GM18526 (cell line): ENCODE results near the gene MFSD11.

Experiments used
- POLR2A ChIP-seq: IDR thresholded peaks from 3 replicates; pipeline ENCODE4 v1.6.1; 2011; ENCODE audit not compliant: insufficient read length; ENCODE audit errors: extremely low read depth

Gene MFSD11

GRCh38 chr17:76812263-76812662 is 74.3 kb downstream of the MFSD11 start:
- no peak for TF ChIP-seq POLR2A

DNA sequence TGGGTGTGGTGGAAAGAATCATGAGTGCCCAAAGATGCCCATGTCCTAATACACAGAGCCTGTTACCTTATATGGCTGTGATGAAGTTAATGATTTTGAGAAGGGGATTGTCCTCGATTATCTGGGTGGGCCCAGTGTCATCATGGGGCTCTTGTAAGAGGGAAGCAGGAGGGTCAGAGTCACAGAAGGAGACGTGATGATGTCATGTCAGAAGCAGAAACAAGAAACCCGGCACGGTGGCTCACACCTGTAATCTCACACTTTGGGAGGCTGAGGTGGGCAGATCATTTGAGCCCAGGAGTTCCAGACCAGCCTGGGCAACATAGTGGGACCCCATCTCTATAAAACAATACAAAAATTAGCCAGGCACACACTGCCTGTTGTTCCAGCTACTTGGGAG is 75.0 kb downstream of the MFSD11 start:
- TF ChIP-seq POLR2A: no peak

DNA sequence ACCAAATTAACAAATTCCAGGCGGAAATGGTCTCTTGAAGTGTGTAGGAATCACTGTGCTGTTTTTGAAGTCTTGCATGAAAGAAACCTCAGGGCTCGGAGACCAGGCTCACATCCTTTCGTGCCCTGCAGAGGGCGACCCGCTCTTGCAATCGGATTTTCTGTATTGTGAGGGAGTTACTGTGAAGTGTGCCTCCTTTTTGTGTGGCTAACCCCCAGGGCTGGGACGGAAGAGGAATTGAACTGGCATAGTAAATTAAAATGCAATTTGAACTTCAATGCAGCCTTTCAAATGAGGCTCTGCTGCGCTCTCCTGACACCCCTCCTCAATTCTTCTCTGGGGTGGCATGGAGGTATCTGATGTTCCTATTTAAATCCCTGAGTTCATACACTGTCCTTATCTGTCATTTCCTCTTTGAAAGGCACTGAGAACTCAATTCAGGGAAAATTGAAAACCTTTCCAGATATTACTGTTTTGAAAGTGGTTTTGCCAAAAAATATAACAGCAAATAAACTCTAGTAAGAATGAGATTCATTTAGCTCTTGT is 78.7 kb downstream of the MFSD11 start:
- no peak for TF ChIP-seq POLR2A

- TF ChIP-seq POLR2A: no peak
These were observed 82.1 kb downstream of the MFSD11 start for GRCh38 chr17:76820039-76820438.

DNA sequence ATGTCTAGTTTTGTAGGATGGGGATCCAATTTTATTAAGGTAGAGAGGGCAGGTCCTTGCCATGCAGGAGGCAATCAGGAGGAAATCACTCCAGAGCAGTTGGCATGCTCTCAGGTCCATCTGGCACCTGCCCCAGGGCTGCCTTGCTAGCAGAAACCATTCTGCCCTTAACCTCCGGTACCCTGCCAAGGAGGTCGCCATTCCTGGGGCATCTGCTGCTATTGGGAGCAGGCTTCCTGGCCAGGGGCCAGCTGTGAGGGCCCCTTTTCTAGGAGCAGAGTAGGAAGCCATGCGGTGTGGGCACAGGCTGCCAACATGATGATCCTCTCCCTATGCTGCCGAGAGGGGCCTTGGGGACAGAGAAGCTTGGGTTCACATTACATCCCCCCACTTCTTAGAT is 82.6 kb downstream of the MFSD11 start:
- no peak for TF ChIP-seq POLR2A

DNA sequence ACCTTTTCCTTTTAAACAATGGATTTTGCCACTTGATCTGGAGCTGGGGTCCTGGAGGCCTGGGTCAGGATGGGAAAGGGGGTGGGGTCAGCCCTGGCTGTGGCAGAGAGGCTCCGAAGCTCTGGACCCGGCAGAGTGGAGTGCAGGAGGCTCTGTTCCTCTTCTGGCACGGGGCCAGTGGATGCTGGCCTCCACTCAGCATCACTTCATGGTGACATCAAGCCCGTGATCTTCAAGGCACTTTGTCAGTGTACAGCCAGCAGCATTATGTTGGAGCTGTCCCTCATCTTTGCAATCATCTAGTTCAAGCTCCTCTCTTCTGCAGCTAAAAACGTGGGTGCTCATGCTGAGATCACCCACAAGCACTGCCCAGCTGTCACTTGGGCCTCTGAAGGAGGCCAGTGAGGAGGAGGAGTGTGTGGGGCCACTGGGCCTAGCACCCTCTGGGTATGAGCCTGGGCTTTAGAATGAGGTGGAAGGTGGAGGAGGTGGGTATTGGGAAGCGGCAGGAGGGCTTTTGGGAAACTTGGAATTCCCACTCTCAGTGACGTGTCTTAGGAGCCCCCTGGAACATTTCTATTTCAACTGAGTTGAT is 84.4 kb downstream of the MFSD11 start:
- no peak for TF ChIP-seq POLR2A

DNA sequence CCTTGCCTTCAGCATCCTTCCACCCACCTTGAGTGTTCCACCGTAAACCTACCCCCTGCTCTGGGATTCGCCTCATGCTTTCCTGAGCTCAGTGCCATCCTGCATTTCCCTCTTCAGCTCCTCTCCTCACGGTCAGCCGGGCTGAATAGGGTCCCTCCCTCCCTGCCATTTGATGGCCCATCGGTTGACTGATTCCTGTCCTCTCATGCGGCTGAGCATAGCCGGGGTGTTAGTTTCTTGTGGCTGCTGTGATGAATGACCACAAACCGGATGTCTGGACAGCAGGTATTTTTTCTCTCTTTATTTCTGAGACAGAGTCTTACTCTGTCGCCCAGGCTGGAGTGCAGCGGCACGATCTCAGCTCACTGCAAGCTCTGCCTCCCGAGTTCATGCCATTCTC is 86.2 kb downstream of the MFSD11 start:
- TF ChIP-seq POLR2A: no peak

DNA sequence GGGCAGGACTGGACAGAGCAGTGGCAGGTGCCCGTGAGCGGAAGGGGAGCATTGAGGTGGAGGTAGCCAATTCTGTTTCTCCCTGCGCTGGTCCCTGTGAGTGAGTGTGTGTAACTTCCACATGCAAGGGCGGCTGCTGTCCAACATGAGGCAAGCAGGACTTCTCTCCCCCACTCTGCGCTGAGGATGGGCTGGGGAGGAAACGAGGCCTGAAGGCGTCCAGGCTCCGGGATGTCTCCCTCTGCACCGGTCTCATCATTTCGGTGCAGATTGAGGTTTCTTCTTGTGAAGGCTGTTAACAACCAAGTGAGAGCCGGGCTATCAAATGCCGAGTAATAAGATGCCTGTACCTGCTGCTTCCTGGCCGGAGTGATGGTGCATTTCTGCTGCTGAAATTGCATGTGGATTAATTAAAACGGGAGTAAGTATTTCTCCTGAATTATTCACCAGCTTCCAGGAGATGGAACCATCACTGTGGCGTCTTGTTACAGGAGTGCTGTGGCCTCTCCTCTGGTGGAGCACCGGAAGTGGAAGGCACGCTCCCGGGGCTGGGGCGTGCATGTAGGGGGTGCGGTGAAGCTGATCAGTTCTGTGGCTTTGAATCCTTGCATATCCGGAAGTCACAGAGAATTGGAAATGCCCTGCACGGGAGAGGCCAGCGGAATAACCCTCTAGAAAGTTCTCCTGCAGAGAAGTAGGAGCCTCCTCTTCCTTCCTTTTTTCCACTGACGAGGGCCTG is 88.6 kb downstream of the MFSD11 start:
- no peak for TF ChIP-seq POLR2A

GRCh38 chr17:76827736-76828135 is 89.8 kb downstream of the MFSD11 start:
- no peak for TF ChIP-seq POLR2A
